ENCODE results near the gene MTCL3.

MTCL3 gene

GRCh38 chr6:127483399-127484055 is 35.6 kb downstream of the MTCL3 start:
- TF ChIP-seq CEBPB (IDR thresholded peaks at IDR 0.05) (no peak), CREB1 (IDR thresholded peaks at IDR 0.05; ENCODE audit: low read depth) (no peak), MAX (IDR thresholded peaks at IDR 0.05) (no peak), TAF1 (IDR thresholded peaks at IDR 0.05; ENCODE audit: low read depth) (no peak), TEAD4 (IDR thresholded peaks at IDR 0.05) (no peak), EGR1 (IDR thresholded peaks at IDR 0.05) (no peak), USF1 (IDR thresholded peaks at IDR 0.05) (no peak), TCF12 (IDR thresholded peaks at IDR 0.05; ENCODE audit: low read depth) (no peak), REST (IDR thresholded peaks at IDR 0.05; ENCODE audit: low read depth) (no peak), NFIC (IDR thresholded peaks at IDR 0.05) (no peak), YY1 (IDR thresholded peaks at IDR 0.05; ENCODE audit: low read depth) (no peak), EP300 (IDR thresholded peaks at IDR 0.05; ENCODE audit: borderline replicate concordance) (no peak), ZBTB7A (IDR thresholded peaks at IDR 0.05; ENCODE audit: low read depth) (no peak), RAD21 (IDR thresholded peaks at IDR 0.05; ENCODE audit: low read depth) (no peak), FOXM1 (IDR thresholded peaks at IDR 0.05; ENCODE audit: borderline replicate concordance, low read depth) (no peak)

- TF ChIP-seq YY1 (IDR thresholded peaks at IDR 0.05; ENCODE audit: low read depth) (no peak), USF1 (IDR thresholded peaks at IDR 0.05) (no peak), CEBPB (IDR thresholded peaks at IDR 0.05) (no peak), TEAD4 (IDR thresholded peaks at IDR 0.05) (no peak), NFIC (IDR thresholded peaks at IDR 0.05) (no peak)
These were observed 36.8 kb downstream of the MTCL3 start for GRCh38 chr6:127482325-127482724.

GRCh38 chr6:127481628-127482027 is 37.5 kb downstream of the MTCL3 start:
- no peak for TF ChIP-seq TEAD4 (IDR thresholded peaks at IDR 0.05)
- no peak for TF ChIP-seq REST (IDR thresholded peaks at IDR 0.05; ENCODE audit: low read depth)
- TF ChIP-seq TAF1 (IDR thresholded peaks at IDR 0.05; ENCODE audit: low read depth): no peak
- no peak for TF ChIP-seq NFIC (IDR thresholded peaks at IDR 0.05)
- no peak for TF ChIP-seq EGR1 (IDR thresholded peaks at IDR 0.05)
- no peak for TF ChIP-seq MAX (IDR thresholded peaks at IDR 0.05)
- no peak for TF ChIP-seq YY1 (IDR thresholded peaks at IDR 0.05; ENCODE audit: low read depth)
- TF ChIP-seq CEBPB (IDR thresholded peaks at IDR 0.05): no peak
- no peak for TF ChIP-seq ZBTB7A (IDR thresholded peaks at IDR 0.05; ENCODE audit: low read depth)
- TF ChIP-seq RAD21 (IDR thresholded peaks at IDR 0.05; ENCODE audit: low read depth): no peak
- no peak for TF ChIP-seq CREB1 (IDR thresholded peaks at IDR 0.05; ENCODE audit: low read depth)
- no peak for TF ChIP-seq FOXM1 (IDR thresholded peaks at IDR 0.05; ENCODE audit: borderline replicate concordance, low read depth)
- no peak for TF ChIP-seq TCF12 (IDR thresholded peaks at IDR 0.05; ENCODE audit: low read depth)
- TF ChIP-seq EP300 (IDR thresholded peaks at IDR 0.05; ENCODE audit: borderline replicate concordance): no peak
- no peak for TF ChIP-seq USF1 (IDR thresholded peaks at IDR 0.05)

- TF ChIP-seq RAD21 (IDR thresholded peaks at IDR 0.05; ENCODE audit: low read depth) (no peak), EGR1 (IDR thresholded peaks at IDR 0.05) (no peak), TAF1 (IDR thresholded peaks at IDR 0.05; ENCODE audit: low read depth) (no peak), NFIC (IDR thresholded peaks at IDR 0.05) (no peak), CREB1 (IDR thresholded peaks at IDR 0.05; ENCODE audit: low read depth) (no peak)
These were observed 38.0 kb downstream of the MTCL3 start for GRCh38 chr6:127481111-127481510.

GRCh38 chr6:127477658-127478057 is 41.5 kb downstream of the MTCL3 start:
- no peak for TF ChIP-seq REST (IDR thresholded peaks at IDR 0.05; ENCODE audit: low read depth)
- TF ChIP-seq CREB1 (IDR thresholded peaks at IDR 0.05; ENCODE audit: low read depth): no peak
- no peak for TF ChIP-seq EP300 (IDR thresholded peaks at IDR 0.05; ENCODE audit: borderline replicate concordance)
- no peak for TF ChIP-seq TEAD4 (IDR thresholded peaks at IDR 0.05)
- TF ChIP-seq YY1 (IDR thresholded peaks at IDR 0.05; ENCODE audit: low read depth): no peak
- TF ChIP-seq EGR1 (IDR thresholded peaks at IDR 0.05): no peak
- TF ChIP-seq CEBPB (IDR thresholded peaks at IDR 0.05): no peak
- no peak for TF ChIP-seq USF1 (IDR thresholded peaks at IDR 0.05)
- TF ChIP-seq FOXM1 (IDR thresholded peaks at IDR 0.05; ENCODE audit: borderline replicate concordance, low read depth): no peak
- TF ChIP-seq TAF1 (IDR thresholded peaks at IDR 0.05; ENCODE audit: low read depth): no peak
- no peak for TF ChIP-seq TCF12 (IDR thresholded peaks at IDR 0.05; ENCODE audit: low read depth)
- TF ChIP-seq ZBTB7A (IDR thresholded peaks at IDR 0.05; ENCODE audit: low read depth): no peak
- TF ChIP-seq RAD21 (IDR thresholded peaks at IDR 0.05; ENCODE audit: low read depth): no peak
- no peak for TF ChIP-seq NFIC (IDR thresholded peaks at IDR 0.05)
- TF ChIP-seq MAX (IDR thresholded peaks at IDR 0.05): no peak

Measured in Ishikawa (cell line).